ENCODE measurements around the gene KIFC3. TPM values are rescaled to one million over a fixed set of nuclear protein-coding genes. Genes with fewer than 3 reads are reported as not detected.
A peak's percentile ranks its signal among the peaks of the same experiment; 100 is the strongest.

KIFC3 gene
- total and polyA plus RNA-seq, 2 of the 13 experiments (the other 11 are each of a cell fraction or from before 2014, with no cell fraction given), result 42.1 to 45.3 TPM

DNA sequence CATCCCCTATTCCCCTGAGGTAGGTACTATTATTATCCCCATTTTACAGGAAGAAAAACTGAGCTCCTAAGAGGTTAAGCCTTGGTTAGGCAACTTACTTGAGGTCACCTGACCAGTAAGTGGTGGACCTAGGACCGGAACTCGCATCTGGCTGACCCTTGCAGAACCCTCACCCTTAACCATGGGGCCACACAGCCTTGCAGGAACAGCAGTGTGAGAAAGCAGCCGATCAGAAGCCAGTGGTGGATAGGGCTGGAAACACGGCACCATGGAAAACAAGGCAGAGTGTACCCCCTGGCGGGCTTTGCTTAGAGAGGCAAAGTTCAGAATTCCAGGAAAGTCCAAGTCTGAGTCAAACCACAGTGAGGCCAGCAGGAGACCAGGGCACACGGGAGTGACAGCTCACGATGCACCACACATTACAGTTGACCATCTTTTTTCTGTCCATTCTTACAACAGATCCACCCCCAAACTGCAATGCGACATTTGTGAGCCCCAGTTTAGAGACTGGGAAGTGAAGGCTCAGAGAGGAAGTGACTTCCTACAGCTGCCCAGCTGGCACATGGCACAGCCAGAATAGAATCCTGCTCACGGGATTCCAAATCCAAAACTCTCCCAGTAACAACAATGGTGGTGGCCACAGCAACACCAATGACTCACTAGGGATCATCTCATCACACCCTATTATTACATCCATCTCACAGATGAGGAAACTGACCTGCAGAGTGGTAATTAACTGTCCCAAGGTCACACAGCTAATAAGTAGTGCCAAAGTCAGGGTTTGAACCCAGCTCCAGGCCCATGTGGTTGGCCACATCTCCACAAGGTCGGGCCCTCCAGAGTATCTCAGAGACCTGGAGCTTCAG is 20.3 kb downstream of the KIFC3 start (continued):
- TF ChIP-seq PAX8 (CRISPR knock-in tag; IDR thresholded peaks at IDR 0.05; ENCODE audit: borderline replicate concordance) (0 out of 2 replicates have a peak, but pooled peaks have one; percentile 50), HDAC2 (CRISPR knock-in tag; IDR thresholded peaks at IDR 0.05) (peak; percentile 83; the same call in 1 of the 2 replicates), SNAI1 (CRISPR knock-in tag; IDR thresholded peaks at IDR 0.05; ENCODE audit: borderline replicate concordance) (no peak), ZNF234 (CRISPR knock-in tag; conservative IDR thresholded peaks at IDR 0.05) (peak; percentile 85; the same call in 1 of the 2 replicates), RFX1 (IDR thresholded peaks at IDR 0.05) (no peak), ZNF572 (CRISPR knock-in tag; IDR thresholded peaks at IDR 0.05) (peak; percentile 72; the same call in 1 of the 2 replicates), ZNF337 (CRISPR knock-in tag; IDR thresholded peaks at IDR 0.05; ENCODE audit: borderline replicate concordance, low read depth) (no peak), ZNF224 (CRISPR knock-in tag; IDR thresholded peaks at IDR 0.05) (peak; percentile 42; the same call in 1 of the 2 replicates), CBX2 (IDR thresholded peaks at IDR 0.05; ENCODE audit: low read depth, low read length) (no peak), CBX2 (CRISPR knock-in tag; IDR thresholded peaks at IDR 0.05; ENCODE audit: low read depth) (no peak), ZNF501 (CRISPR knock-in tag; IDR thresholded peaks at IDR 0.05) (peak; percentile 95), RFX3 (CRISPR knock-in tag; IDR thresholded peaks at IDR 0.05) (no peak), CEBPG (CRISPR knock-in tag; IDR thresholded peaks at IDR 0.05) (peak; percentile 71), ZNF589 (CRISPR knock-in tag; conservative IDR thresholded peaks at IDR 0.05) (0 out of 2 replicates have a peak, but pooled peaks have one; percentile 22), ZNF335 (CRISPR knock-in tag; IDR thresholded peaks at IDR 0.05) (0 out of 2 replicates have a peak, but pooled peaks have one; percentile 57), FOXP1 (IDR thresholded peaks at IDR 0.05) (no peak), FOXP1 (CRISPR knock-in tag; IDR thresholded peaks at IDR 0.05) (peak; percentile 61; the same call in 1 of the 2 replicates), MED1 (CRISPR knock-in tag; IDR thresholded peaks at IDR 0.05) (peak; percentile 69), FOXC1 (CRISPR knock-in tag; IDR thresholded peaks at IDR 0.05; ENCODE audit: borderline replicate concordance) (no peak), ZNF777 (CRISPR knock-in tag; IDR thresholded peaks at IDR 0.05) (peak; percentile 64; the same call in 1 of the 2 replicates), ZIK1 (CRISPR knock-in tag; IDR thresholded peaks at IDR 0.05; ENCODE audit: borderline replicate concordance, low read depth) (0 out of 2 replicates have a peak, but pooled peaks have one; percentile 29), GABPA (IDR thresholded peaks at IDR 0.05; ENCODE audit: low read depth, low read length) (no peak), GABPA (CRISPR knock-in tag; IDR thresholded peaks at IDR 0.05; ENCODE audit: low read depth) (peak; percentile 71), NR3C1 (CRISPR knock-in tag; IDR thresholded peaks at IDR 0.05) (no peak), ZNF292 (CRISPR knock-in tag; IDR thresholded peaks at IDR 0.05; ENCODE audit: borderline replicate concordance, low read depth) (peak; percentile 74; the same call in 1 of the 2 replicates), ZNF441 (CRISPR knock-in tag; IDR thresholded peaks at IDR 0.05; ENCODE audit: borderline replicate concordance) (no peak), KMT2B (CRISPR knock-in tag; IDR thresholded peaks at IDR 0.05) (peak; percentile 7; the same call in 1 of the 2 replicates), PRMT3 (CRISPR knock-in tag; IDR thresholded peaks at IDR 0.05; ENCODE audit: borderline replicate concordance, low read depth) (0 out of 2 replicates have a peak, but pooled peaks have one; percentile 10), DNMT1 (CRISPR knock-in tag; IDR thresholded peaks at IDR 0.05) (no peak; the same call in 1 of the 2 replicates)
- TF ChIP-seq, protein P1, sequence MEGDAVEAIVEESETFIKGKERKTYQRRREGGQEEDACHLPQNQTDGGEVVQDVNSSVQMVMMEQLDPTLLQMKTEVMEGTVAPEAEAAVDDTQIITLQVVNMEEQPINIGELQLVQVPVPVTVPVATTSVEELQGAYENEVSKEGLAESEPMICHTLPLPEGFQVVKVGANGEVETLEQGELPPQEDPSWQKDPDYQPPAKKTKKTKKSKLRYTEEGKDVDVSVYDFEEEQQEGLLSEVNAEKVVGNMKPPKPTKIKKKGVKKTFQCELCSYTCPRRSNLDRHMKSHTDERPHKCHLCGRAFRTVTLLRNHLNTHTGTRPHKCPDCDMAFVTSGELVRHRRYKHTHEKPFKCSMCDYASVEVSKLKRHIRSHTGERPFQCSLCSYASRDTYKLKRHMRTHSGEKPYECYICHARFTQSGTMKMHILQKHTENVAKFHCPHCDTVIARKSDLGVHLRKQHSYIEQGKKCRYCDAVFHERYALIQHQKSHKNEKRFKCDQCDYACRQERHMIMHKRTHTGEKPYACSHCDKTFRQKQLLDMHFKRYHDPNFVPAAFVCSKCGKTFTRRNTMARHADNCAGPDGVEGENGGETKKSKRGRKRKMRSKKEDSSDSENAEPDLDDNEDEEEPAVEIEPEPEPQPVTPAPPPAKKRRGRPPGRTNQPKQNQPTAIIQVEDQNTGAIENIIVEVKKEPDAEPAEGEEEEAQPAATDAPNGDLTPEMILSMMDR (CRISPR knock-in tag; IDR thresholded peaks at IDR 0.05), result peak; percentile 93
- TF ChIP-seq, protein P2, sequence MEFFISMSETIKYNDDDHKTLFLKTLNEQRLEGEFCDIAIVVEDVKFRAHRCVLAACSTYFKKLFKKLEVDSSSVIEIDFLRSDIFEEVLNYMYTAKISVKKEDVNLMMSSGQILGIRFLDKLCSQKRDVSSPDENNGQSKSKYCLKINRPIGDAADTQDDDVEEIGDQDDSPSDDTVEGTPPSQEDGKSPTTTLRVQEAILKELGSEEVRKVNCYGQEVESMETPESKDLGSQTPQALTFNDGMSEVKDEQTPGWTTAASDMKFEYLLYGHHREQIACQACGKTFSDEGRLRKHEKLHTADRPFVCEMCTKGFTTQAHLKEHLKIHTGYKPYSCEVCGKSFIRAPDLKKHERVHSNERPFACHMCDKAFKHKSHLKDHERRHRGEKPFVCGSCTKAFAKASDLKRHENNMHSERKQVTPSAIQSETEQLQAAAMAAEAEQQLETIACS (CRISPR knock-in tag; IDR thresholded peaks at IDR 0.05), result no peak

Data from HepG2 (cell line).